ENCODE results near the gene BACH2. TPM values are rescaled to one million over a fixed set of nuclear protein-coding genes. Genes with fewer than 3 reads are reported as not detected.

BACH2 gene
- polyA plus RNA-seq, 1 of the 3 experiments (the other 2 are of a cell fraction) = 0.46 TPM

DNA sequence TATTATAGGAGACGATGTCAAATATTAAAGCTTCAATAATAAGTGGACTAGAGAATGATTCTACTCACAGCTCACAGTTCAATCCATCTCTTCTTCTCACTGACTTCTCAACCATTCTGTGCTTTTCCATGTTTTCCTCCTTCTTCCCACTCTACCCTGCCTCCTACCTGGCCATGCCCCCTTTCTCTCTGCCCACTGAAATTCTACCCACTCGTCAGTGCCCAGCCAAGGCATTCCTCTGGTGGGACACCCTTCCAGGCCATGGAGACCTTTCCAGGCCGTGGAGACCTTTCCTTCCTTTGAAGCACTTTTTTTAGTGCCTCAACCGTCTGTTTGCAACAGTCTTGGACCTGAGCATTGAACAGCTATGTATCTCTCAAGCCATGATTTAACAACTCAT lies 18.5 kb downstream of the BACH2 start:
- Histone ChIP-seq H4K20me1 (ENCODE audit: insufficient read depth) (no peaks in the 10 kb centered on the region), H3K27me3 (ENCODE audit: insufficient read depth) (no peaks in the 10 kb centered on the region), H3F3A (replicated peaks; ENCODE audit: insufficient read depth) (no peaks in the 10 kb centered on the region), H3K79me2 (ENCODE audit: insufficient read depth) (no peaks in the 10 kb centered on the region), H3K9me2 (no peaks in the 10 kb centered on the region), H3K27ac (ENCODE audit: low read depth in 2 of 2, low read length in 1 of 2) (no peak overlapping the region), H3K9me3 (no peaks in the 10 kb centered on the region), H2AFZ (ENCODE audit: low read depth) (no peak overlapping the region), H3K4me2 (no peak overlapping the region), H3K36me3 (replicated peaks in 1 of 2; ENCODE audit: control insufficient read depth in 1 of 2, insufficient read depth in 2 of 2, low read length in 1 of 2) (no peaks in the 10 kb centered on the region), H3K4me3 (ENCODE audit: low read depth in 2 of 2, low read length in 1 of 2) (no peak overlapping the region), H3K9ac (no peak overlapping the region), H3K4me1 (ENCODE audit: control insufficient read depth in 1 of 2, insufficient read depth in 2 of 2, low read depth in 1 of 2, low read length in 1 of 2) (no peaks in the 10 kb centered on the region; a peak in 1 of 4 replicates)
- ChIA-PET POLR2A (no interaction called here), CTCF (no interaction called here)
- DNase-seq = no peak
- 82% methylated on average over 4 of the region's 4 CpGs for WGBS (ENCODE audit: low lambda C conversion rate)
- TF ChIP-seq EP300 (IDR thresholded peaks at IDR 0.05; ENCODE audit: borderline replicate concordance in 1 of 2, low read depth in 1 of 2, low read length in 1 of 2) (no peak), JUND (IDR thresholded peaks at IDR 0.05) (no peak), CHD2 (IDR thresholded peaks at IDR 0.05; ENCODE audit: low read length, partially characterized antibody) (no peak), SIN3A (IDR thresholded peaks at IDR 0.05; ENCODE audit: borderline replicate concordance, low read depth, low read length) (no peak), FOXM1 (IDR thresholded peaks at IDR 0.05; ENCODE audit: low read depth) (no peak), NRF1 (IDR thresholded peaks at IDR 0.05; ENCODE audit: low read depth, low read length) (no peak), FOSL2 (IDR thresholded peaks at IDR 0.05; ENCODE audit: borderline replicate concordance, low read depth) (no peak), GABPA (IDR thresholded peaks at IDR 0.05; ENCODE audit: low read depth) (no peak), MXI1 (IDR thresholded peaks at IDR 0.05; ENCODE audit: low read depth, low read length) (no peak)
- TF ChIP-seq, protein P1, sequence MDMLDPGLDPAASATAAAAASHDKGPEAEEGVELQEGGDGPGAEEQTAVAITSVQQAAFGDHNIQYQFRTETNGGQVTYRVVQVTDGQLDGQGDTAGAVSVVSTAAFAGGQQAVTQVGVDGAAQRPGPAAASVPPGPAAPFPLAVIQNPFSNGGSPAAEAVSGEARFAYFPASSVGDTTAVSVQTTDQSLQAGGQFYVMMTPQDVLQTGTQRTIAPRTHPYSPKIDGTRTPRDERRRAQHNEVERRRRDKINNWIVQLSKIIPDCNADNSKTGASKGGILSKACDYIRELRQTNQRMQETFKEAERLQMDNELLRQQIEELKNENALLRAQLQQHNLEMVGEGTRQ (IDR thresholded peaks at IDR 0.05; ENCODE audit: borderline replicate concordance, low read depth, low read length) = no peak

DNA sequence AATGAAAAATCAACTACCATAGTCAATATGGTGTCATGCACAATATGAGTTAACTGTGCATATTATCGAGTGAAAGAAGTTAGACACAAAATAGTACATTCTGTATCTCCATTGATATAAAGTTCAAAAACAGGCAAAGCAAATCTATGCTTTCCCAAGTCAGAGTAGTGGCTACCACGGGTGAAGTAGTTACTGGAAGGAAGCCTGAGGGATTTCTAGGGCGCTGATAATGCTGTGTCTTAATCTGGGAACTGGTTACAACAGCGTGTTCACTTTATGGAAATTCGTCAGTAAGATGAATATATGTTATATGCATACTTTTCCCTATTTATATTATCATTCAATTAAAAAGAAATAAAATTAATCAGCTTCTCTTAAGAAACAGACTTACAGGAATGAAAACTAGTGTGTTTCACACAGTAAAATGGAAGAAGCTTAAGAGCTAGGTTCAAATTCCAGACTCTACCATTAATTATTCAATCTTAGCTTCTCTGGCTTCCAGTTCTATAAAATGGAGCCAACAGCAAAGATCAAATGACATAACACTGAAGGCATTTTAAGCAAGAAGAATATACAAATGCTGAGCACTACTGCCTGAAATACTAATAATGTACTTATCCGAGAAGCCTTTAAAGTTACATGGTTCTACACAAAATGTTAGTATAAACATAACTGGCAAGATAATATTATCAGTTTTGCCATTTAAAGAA lies 19.2 kb downstream of the BACH2 start:
- CTCF ChIA-PET = no interaction called here
- no peaks in the 10 kb centered on the region for H3K9me3 ChIP-seq
- no peaks in the 10 kb centered on the region for H3K79me2 ChIP-seq (ENCODE audit: insufficient read depth)
- H2AFZ ChIP-seq (ENCODE audit: low read depth) = no peak overlapping the region
- POLR2A ChIA-PET = no interaction called here
- H3K36me3 ChIP-seq (replicated peaks in 1 of 2; ENCODE audit: control insufficient read depth in 1 of 2, insufficient read depth in 2 of 2, low read length in 1 of 2) = no peaks in the 10 kb centered on the region
- H3K27ac ChIP-seq (ENCODE audit: low read depth in 2 of 2, low read length in 1 of 2) = no peak overlapping the region
- no peaks in the 10 kb centered on the region; a peak in 1 of 4 replicates for H3K4me1 ChIP-seq (ENCODE audit: control insufficient read depth in 1 of 2, insufficient read depth in 2 of 2, low read depth in 1 of 2, low read length in 1 of 2)
- H4K20me1 ChIP-seq (ENCODE audit: insufficient read depth) = no peaks in the 10 kb centered on the region
- no peak for TF ChIP-seq TCF12 (IDR thresholded peaks at IDR 0.05)
- TF ChIP-seq, protein P2, sequence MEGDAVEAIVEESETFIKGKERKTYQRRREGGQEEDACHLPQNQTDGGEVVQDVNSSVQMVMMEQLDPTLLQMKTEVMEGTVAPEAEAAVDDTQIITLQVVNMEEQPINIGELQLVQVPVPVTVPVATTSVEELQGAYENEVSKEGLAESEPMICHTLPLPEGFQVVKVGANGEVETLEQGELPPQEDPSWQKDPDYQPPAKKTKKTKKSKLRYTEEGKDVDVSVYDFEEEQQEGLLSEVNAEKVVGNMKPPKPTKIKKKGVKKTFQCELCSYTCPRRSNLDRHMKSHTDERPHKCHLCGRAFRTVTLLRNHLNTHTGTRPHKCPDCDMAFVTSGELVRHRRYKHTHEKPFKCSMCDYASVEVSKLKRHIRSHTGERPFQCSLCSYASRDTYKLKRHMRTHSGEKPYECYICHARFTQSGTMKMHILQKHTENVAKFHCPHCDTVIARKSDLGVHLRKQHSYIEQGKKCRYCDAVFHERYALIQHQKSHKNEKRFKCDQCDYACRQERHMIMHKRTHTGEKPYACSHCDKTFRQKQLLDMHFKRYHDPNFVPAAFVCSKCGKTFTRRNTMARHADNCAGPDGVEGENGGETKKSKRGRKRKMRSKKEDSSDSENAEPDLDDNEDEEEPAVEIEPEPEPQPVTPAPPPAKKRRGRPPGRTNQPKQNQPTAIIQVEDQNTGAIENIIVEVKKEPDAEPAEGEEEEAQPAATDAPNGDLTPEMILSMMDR (IDR thresholded peaks at IDR 0.05) = no peak
- TF ChIP-seq FOSL2 (IDR thresholded peaks at IDR 0.05; ENCODE audit: borderline replicate concordance, low read depth) = no peak
- TF ChIP-seq TAF1 (IDR thresholded peaks at IDR 0.05; ENCODE audit: borderline replicate concordance, low read depth, low read length) = no peak
- TF ChIP-seq, protein P3, sequence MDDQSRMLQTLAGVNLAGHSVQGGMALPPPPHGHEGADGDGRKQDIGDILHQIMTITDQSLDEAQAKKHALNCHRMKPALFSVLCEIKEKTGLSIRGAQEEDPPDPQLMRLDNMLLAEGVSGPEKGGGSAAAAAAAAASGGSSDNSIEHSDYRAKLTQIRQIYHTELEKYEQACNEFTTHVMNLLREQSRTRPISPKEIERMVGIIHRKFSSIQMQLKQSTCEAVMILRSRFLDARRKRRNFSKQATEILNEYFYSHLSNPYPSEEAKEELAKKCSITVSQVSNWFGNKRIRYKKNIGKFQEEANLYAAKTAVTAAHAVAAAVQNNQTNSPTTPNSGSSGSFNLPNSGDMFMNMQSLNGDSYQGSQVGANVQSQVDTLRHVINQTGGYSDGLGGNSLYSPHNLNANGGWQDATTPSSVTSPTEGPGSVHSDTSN (IDR thresholded peaks at IDR 0.05) = no peak
- TF ChIP-seq SIN3A (IDR thresholded peaks at IDR 0.05; ENCODE audit: borderline replicate concordance, low read depth, low read length) = no peak
- no peak for DNase-seq
- H3K9ac ChIP-seq = no peak overlapping the region
- 77% methylated on average over 6 of the region's 6 CpGs for WGBS (ENCODE audit: low lambda C conversion rate)
- no peaks in the 10 kb centered on the region for H3K9me2 ChIP-seq
- no peaks in the 10 kb centered on the region for H3K27me3 ChIP-seq (ENCODE audit: insufficient read depth)
- H3K4me2 ChIP-seq = no peak overlapping the region
- no peaks in the 10 kb centered on the region for H3F3A ChIP-seq (replicated peaks; ENCODE audit: insufficient read depth)
- H3K4me3 ChIP-seq (ENCODE audit: low read depth in 2 of 2, low read length in 1 of 2) = no peak overlapping the region

Data from SK-N-SH (cell line).